ENCODE measurements around the gene BGLAP.
"Not testable (repeated sequence)": the region's sequence is repeated elsewhere in the genome, so short reads cannot be mapped to it uniquely, and the experiment has no call there.

DNA sequence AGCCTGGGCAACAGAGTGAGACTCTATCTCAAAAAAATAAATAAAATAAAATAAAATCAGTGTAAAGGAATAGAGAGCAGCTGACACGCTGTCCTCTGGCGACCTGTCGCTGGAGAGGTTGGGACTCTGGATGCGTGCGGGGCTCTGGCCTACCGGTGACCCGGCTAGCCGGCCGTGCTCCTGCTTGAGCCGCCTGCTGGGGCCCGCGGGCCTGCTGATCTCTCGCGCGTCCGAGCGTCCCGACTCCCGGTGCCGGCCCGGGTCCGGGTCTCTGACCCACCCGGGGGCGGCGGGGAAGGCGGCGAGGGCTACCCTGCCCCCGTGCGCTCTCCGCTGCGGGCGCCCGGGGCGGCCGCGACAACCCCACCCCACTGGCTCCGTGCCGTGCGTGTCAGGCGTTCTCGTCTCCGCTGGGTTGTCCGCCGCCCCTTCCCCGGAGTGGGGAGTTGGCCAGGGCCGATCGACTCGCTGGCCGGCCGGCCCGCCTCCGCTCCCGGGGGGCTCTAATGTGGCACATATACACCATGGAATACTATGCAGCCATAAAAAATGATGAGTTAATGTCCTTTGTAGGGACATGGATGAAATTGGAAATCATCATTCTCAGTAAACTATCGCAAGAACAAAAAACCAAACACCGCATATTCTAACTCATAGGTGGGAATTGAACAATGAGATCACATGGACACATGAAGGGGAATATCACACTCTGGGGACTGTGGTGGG, 25.5 kb upstream of the BGLAP start:
- TF ChIP-seq, protein P1, sequence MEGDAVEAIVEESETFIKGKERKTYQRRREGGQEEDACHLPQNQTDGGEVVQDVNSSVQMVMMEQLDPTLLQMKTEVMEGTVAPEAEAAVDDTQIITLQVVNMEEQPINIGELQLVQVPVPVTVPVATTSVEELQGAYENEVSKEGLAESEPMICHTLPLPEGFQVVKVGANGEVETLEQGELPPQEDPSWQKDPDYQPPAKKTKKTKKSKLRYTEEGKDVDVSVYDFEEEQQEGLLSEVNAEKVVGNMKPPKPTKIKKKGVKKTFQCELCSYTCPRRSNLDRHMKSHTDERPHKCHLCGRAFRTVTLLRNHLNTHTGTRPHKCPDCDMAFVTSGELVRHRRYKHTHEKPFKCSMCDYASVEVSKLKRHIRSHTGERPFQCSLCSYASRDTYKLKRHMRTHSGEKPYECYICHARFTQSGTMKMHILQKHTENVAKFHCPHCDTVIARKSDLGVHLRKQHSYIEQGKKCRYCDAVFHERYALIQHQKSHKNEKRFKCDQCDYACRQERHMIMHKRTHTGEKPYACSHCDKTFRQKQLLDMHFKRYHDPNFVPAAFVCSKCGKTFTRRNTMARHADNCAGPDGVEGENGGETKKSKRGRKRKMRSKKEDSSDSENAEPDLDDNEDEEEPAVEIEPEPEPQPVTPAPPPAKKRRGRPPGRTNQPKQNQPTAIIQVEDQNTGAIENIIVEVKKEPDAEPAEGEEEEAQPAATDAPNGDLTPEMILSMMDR (IDR thresholded peaks at IDR 0.05): not testable (repeated sequence)
- not testable (repeated sequence) for TF ChIP-seq MXD4 (CRISPR knock-in tag; IDR thresholded peaks at IDR 0.05; ENCODE audit: borderline replicate concordance); NR2C2 (CRISPR knock-in tag; IDR thresholded peaks at IDR 0.05); ZNF671 (CRISPR knock-in tag; IDR thresholded peaks at IDR 0.05); TEAD1 (CRISPR knock-in tag; IDR thresholded peaks at IDR 0.05); ZNF138 (CRISPR knock-in tag; conservative IDR thresholded peaks at IDR 0.05); FOXJ3 (CRISPR knock-in tag; IDR thresholded peaks at IDR 0.05; ENCODE audit: borderline replicate concordance)
- TF ChIP-seq, protein P2, sequence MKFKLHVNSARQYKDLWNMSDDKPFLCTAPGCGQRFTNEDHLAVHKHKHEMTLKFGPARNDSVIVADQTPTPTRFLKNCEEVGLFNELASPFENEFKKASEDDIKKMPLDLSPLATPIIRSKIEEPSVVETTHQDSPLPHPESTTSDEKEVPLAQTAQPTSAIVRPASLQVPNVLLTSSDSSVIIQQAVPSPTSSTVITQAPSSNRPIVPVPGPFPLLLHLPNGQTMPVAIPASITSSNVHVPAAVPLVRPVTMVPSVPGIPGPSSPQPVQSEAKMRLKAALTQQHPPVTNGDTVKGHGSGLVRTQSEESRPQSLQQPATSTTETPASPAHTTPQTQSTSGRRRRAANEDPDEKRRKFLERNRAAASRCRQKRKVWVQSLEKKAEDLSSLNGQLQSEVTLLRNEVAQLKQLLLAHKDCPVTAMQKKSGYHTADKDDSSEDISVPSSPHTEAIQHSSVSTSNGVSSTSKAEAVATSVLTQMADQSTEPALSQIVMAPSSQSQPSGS (CRISPR knock-in tag; IDR thresholded peaks at IDR 0.05; ENCODE audit: borderline replicate concordance, low read depth): not testable (repeated sequence)
- TF ChIP-seq, protein P3, sequence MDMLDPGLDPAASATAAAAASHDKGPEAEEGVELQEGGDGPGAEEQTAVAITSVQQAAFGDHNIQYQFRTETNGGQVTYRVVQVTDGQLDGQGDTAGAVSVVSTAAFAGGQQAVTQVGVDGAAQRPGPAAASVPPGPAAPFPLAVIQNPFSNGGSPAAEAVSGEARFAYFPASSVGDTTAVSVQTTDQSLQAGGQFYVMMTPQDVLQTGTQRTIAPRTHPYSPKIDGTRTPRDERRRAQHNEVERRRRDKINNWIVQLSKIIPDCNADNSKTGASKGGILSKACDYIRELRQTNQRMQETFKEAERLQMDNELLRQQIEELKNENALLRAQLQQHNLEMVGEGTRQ (CRISPR knock-in tag; IDR thresholded peaks at IDR 0.05): not testable (repeated sequence)
- TF ChIP-seq, protein P4, sequence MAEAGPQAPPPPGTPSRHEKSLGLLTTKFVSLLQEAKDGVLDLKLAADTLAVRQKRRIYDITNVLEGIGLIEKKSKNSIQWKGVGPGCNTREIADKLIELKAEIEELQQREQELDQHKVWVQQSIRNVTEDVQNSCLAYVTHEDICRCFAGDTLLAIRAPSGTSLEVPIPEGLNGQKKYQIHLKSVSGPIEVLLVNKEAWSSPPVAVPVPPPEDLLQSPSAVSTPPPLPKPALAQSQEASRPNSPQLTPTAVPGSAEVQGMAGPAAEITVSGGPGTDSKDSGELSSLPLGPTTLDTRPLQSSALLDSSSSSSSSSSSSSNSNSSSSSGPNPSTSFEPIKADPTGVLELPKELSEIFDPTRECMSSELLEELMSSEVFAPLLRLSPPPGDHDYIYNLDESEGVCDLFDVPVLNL (CRISPR knock-in tag; IDR thresholded peaks at IDR 0.05; ENCODE audit: borderline replicate concordance, low read depth): not testable (repeated sequence)
- TF ChIP-seq, protein P5, sequence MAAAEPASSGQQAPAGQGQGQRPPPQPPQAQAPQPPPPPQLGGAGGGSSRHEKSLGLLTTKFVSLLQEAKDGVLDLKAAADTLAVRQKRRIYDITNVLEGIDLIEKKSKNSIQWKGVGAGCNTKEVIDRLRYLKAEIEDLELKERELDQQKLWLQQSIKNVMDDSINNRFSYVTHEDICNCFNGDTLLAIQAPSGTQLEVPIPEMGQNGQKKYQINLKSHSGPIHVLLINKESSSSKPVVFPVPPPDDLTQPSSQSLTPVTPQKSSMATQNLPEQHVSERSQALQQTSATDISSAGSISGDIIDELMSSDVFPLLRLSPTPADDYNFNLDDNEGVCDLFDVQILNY (CRISPR knock-in tag; IDR thresholded peaks at IDR 0.05): not testable (repeated sequence)
- TF ChIP-seq, protein P6, sequence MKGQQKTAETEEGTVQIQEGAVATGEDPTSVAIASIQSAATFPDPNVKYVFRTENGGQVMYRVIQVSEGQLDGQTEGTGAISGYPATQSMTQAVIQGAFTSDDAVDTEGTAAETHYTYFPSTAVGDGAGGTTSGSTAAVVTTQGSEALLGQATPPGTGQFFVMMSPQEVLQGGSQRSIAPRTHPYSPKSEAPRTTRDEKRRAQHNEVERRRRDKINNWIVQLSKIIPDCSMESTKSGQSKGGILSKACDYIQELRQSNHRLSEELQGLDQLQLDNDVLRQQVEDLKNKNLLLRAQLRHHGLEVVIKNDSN (CRISPR knock-in tag; IDR thresholded peaks at IDR 0.05): not testable (repeated sequence)

Measured in WTC11 (cell line).